Measurements from ENCODE around the gene CAMK2G.

DNA sequence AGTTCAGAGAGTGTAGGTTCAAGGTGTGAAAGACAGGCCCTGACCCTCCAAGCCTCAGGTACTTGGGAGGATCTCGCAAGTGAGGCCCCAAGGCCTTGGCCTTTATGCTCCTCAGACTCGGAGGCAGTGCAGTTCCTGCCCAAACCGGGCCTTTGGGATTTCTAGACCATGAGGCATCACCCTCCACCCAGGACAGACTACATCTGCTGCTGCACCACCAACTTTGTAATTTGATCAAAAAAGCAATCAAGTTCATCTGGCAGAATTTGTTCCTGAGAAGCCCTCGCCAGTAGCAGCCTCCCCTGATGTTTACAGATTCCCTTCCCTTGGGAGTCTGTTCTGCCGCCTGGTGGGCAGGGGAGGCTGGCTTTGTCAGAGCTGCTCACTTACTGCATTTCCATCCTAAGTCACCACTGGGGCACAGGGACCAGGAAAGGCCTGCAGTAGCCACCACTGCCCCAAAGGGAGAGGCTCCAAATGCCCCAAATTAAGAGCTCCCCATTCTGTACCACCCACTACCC, 2.1 kb downstream of the CAMK2G start:
- TF ChIP-seq, protein P1, sequence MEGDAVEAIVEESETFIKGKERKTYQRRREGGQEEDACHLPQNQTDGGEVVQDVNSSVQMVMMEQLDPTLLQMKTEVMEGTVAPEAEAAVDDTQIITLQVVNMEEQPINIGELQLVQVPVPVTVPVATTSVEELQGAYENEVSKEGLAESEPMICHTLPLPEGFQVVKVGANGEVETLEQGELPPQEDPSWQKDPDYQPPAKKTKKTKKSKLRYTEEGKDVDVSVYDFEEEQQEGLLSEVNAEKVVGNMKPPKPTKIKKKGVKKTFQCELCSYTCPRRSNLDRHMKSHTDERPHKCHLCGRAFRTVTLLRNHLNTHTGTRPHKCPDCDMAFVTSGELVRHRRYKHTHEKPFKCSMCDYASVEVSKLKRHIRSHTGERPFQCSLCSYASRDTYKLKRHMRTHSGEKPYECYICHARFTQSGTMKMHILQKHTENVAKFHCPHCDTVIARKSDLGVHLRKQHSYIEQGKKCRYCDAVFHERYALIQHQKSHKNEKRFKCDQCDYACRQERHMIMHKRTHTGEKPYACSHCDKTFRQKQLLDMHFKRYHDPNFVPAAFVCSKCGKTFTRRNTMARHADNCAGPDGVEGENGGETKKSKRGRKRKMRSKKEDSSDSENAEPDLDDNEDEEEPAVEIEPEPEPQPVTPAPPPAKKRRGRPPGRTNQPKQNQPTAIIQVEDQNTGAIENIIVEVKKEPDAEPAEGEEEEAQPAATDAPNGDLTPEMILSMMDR (IDR thresholded peaks at IDR 0.05): no peak
- TF ChIP-seq POLR2A (IDR thresholded peaks at IDR 0.05): no peak
- no peak for TF ChIP-seq EP300 (IDR thresholded peaks at IDR 0.05)

Data from ovary (tissue), 3 donors.